Gastroesophageal sphincter (tissue), 4 donors: ENCODE results near the gene FGF3. TPM values are rescaled to one million over a fixed set of nuclear protein-coding genes. Genes with fewer than 3 reads are reported as not detected.

Source experiments
- ATAC-seq: fragments of 150-250 bp; one replicate; pipeline ENCODE4 v1.9.1; 2016; ENCODE audit warnings: mild to moderate bottlenecking, moderate library complexity
- H3K27ac ChIP-seq, 4 donors: fragments of 200-600 bp; sonication (generic) in 3 of 4; 1 replicate in 3 of 4; 2 replicates in 1 of 4; pipeline ENCODE4 v1.5.1; 2016 to 2019
- H3K27me3 ChIP-seq: fragments of 200-600 bp; sonication (generic); one replicate; pipeline ENCODE4 v1.5.1; 2019
- H3K36me3 ChIP-seq, 2 donors: fragments of 200-600 bp; sonication (generic); one replicate each; pipeline ENCODE4 v1.5.1; 2019; ENCODE audit warnings: control low read depth in 1 of 2
- H3K4me1 ChIP-seq, 3 donors: fragments of 200-600 bp; sonication (generic); 1 replicate in 2 of 3; 2 replicates in 1 of 3; pipeline ENCODE4 v1.5.1; 2016 to 2019; ENCODE audit warnings: control low read depth in 2 of 3
- H3K4me3 ChIP-seq, 2 donors: fragments of 200-600 bp; sonication (generic); one replicate each; pipeline ENCODE4 v1.5.1; 2019; ENCODE audit warnings: mild to moderate bottlenecking in 1 of 2, moderate library complexity in 1 of 2
- H3K9me3 ChIP-seq, 3 donors: fragments of 200-600 bp; sonication (generic); one replicate each; pipeline ENCODE4 v1.5.1; 2017 to 2019; ENCODE audit warnings: control low read depth in 2 of 3
- CTCF ChIP-seq, 4 experiments: fragments of 200-600 bp in 2 of 4; fragments of 450-650 bp in 2 of 4; sonication (generic) in 1 of 4; IDR thresholded peaks; one replicate each; pipeline ENCODE4 v1.5.1; 2017 to 2019; ENCODE audit warnings: antibody characterized with exemption in 4 of 4, mild to moderate bottlenecking in 2 of 4, moderate library complexity in 2 of 4
- EP300 ChIP-seq: sonication (generic); formaldehyde crosslinking; IDR thresholded peaks from one replicate; pipeline ENCODE4 v1.6.1; 2017; ENCODE audit warnings: antibody characterized with exemption, mild to moderate bottlenecking
- POLR2A ChIP-seq, 2 donors: fragments of 450-650 bp; IDR thresholded peaks; one replicate each; pipeline ENCODE4 v1.6.1; 2017; ENCODE audit warnings: antibody characterized with exemption in 2 of 2, mild to moderate bottlenecking in 2 of 2, moderate library complexity in 1 of 2
- POLR2AphosphoS5 ChIP-seq: sonication (generic); formaldehyde crosslinking; IDR thresholded peaks from one replicate; pipeline ENCODE4 v1.6.1; 2017; ENCODE audit warnings: antibody characterized with exemption
- WGBS, 2 donors: methylation state at CpG; one replicate each; pipeline ENCODE4 v1.1.5; 2018; ENCODE audit warnings: low coverage in 1 of 2; 5-methylcytosine and 5-hydroxymethylcytosine counted together
- total RNA-seq, 4 donors: library from RNA; depleted of rRNA; stranded (reverse); fragments of >200 nt; gene quantifications; one replicate each; pipeline ENCODE4 v1.1.0, GENCODE V29; 2016

Gene FGF3
- total RNA-seq, 4 donors from 2014 or later = not detected

DNA sequence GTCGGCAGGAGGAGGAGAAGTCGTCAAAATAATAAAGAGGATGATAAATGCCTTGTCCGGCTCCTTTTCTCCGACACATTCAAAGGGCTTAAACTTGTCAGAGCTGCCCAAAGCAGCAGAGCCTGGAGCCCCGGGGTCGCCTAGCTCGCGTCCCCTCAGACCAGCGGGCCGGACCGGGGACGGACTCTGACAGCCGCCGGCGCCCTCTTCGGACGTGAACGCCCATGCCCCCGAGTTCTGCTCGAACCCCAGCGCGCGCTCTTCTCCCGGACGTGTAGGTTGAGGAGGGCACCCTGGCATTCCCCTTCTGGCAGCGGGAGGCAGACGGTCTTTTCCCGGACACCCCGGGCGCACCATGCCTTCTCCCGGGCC is 999 bp downstream of the FGF3 start:
- WGBS, 2 donors = 0 to 2% methylated on average over 3 to 10 of the region's 31 CpGs

GRCh38 chr11:69817265-69818230 is 1.7 kb downstream of the FGF3 start:
- H3K4me3 ChIP-seq = no peak overlapping the region
- 0% methylated on average over 8 of the region's 107 CpGs; no CpG with 5 or more reads in 1 of the 2 donors for WGBS, 2 donors
- TF ChIP-seq POLR2A (IDR thresholded peaks at IDR 0.05) (no peak), CTCF (IDR thresholded peaks at IDR 0.05) (no peak), EP300 (no peak), POLR2AphosphoS5 (no peak)
- H3K9me3 ChIP-seq = no peaks in the 10 kb centered on the region
- H3K36me3 ChIP-seq = no peaks in the 10 kb centered on the region
- H3K27me3 ChIP-seq = peaks cover 100% of the 10 kb centered on the region
- H3K4me1 ChIP-seq = peaks cover 0 to 23% (median 0%) of the 10 kb centered on the region in 3 donors
- no peak overlapping the region for H3K27ac ChIP-seq
- ATAC-seq = no peak

More for the DNA sequence above, 999 bp downstream of the FGF3 start:
- TF ChIP-seq POLR2A (IDR thresholded peaks at IDR 0.05) (no peak), EP300 (no peak), CTCF (IDR thresholded peaks at IDR 0.05) (no peak), POLR2AphosphoS5 (no peak)
- Histone ChIP-seq H3K4me1 (peaks cover 0 to 23% (median 0%) of the 10 kb centered on the region in 3 donors), H3K36me3 (no peaks in the 10 kb centered on the region), H3K4me3 (no peak overlapping the region), H3K27me3 (peaks cover 100% of the 10 kb centered on the region), H3K27ac (no peak overlapping the region), H3K9me3 (no peaks in the 10 kb centered on the region)
- no peak for ATAC-seq

- H3K27me3 ChIP-seq = peaks cover 100% of the 10 kb centered on the region
- 18% methylated on average over 5 of the region's 12 CpGs; no CpG with 5 or more reads in 1 of the 2 donors for WGBS, 2 donors
Observed at GRCh38 chr11:69816671-69817070, 2.5 kb downstream of the FGF3 start.

DNA sequence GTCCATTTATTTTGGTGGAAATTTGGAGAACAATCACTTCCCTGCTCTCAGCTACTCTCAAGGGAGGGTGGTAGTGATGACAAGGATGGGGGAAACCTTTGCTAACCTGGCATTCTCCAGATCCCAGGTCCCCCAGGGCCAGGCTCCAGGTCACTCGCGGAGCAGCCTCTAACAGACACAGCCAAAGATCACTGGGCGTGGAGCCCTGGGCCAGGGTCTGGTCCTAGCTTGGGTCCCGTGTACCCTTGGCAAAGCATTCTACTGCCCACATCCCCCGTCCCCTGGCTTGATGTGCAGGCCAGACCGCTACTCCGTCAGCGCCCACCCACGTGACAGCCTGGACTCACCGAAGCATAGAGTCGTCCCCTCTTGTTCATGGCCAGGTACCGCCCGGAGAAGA is 3.2 kb downstream of the FGF3 start:
- peaks cover 98% of the 10 kb centered on the region for H3K27me3 ChIP-seq
- 87% methylated on average over 3 of the region's 13 CpGs; no CpG with 5 or more reads in 1 of the 2 donors for WGBS, 2 donors
- H3K9me3 ChIP-seq = no peaks in the 10 kb centered on the region
- H3K4me1 ChIP-seq = peaks cover 0 to 23% (median 0%) of the 10 kb centered on the region in 3 donors
- H3K27ac ChIP-seq = no peak overlapping the region
- no peak for ATAC-seq
- no peaks in the 10 kb centered on the region for H3K36me3 ChIP-seq
- H3K4me3 ChIP-seq = no peak overlapping the region
- no peak for TF ChIP-seq POLR2A (IDR thresholded peaks at IDR 0.05)
- TF ChIP-seq CTCF (IDR thresholded peaks at IDR 0.05) = no peak
- TF ChIP-seq EP300 = no peak
- no peak for TF ChIP-seq POLR2AphosphoS5

More at GRCh38 chr11:69816671-69817070, 2.5 kb downstream of the FGF3 start:
- TF ChIP-seq CTCF (IDR thresholded peaks at IDR 0.05) (no peak), POLR2A (IDR thresholded peaks at IDR 0.05) (no peak), EP300 (no peak), POLR2AphosphoS5 (no peak)
- Histone ChIP-seq H3K36me3 (no peaks in the 10 kb centered on the region), H3K27ac (no peak overlapping the region), H3K9me3 (no peaks in the 10 kb centered on the region), H3K4me1 (peaks cover 0 to 23% (median 0%) of the 10 kb centered on the region in 3 donors), H3K4me3 (no peak overlapping the region)
- no peak for ATAC-seq

DNA sequence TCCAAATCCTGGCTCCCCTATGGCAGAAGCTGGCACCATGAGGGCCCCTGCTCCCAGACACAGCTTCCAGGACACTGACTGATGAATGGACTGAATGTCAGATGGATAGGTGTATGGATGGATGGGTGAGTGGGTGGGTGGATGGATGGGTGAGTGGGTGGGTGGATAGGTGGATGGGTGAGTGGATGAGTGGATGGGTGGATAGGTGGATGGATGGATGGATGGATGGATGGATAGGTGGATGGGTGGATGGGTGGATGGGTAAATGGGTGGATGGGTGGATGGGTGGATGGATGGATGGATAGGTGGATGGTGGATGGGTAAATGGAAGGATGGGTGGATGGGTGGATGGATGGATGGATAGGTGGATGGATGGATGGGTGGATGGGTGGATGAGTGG is 4.3 kb downstream of the FGF3 start:
- TF ChIP-seq POLR2AphosphoS5 = no peak
- TF ChIP-seq CTCF (IDR thresholded peaks at IDR 0.05) = no peak
- no peak for TF ChIP-seq POLR2A (IDR thresholded peaks at IDR 0.05)
- no peak for TF ChIP-seq EP300
- peaks cover 0 to 23% (median 0%) of the 10 kb centered on the region in 3 donors for H3K4me1 ChIP-seq
- no peaks in the 10 kb centered on the region for H3K36me3 ChIP-seq
- H3K9me3 ChIP-seq = no peaks in the 10 kb centered on the region
- no peak overlapping the region for H3K27ac ChIP-seq
- H3K4me3 ChIP-seq = no peak overlapping the region
- peaks cover 98% of the 10 kb centered on the region for H3K27me3 ChIP-seq
- ATAC-seq = no peak
